Mucosa of gallbladder (tissue), 1 donor: Measurements from ENCODE around the gene IQCN. TPM values are rescaled to one million over a fixed set of nuclear protein-coding genes. Genes with fewer than 3 reads are reported as not detected.

Experiments used
- DNase-seq: peaks from one replicate; pipeline ENCODE4 v3.0.0-alpha.2; 2020; ENCODE audit warnings: low spot score
- total RNA-seq: library from RNA; stranded (reverse); gene quantifications from one replicate; pipeline ENCODE4 v1.2.1, GENCODE V29; 2021
- donor health status: DM: no; HTN: no; CAD: no.

Gene IQCN
- total RNA-seq, 1 donor from 2014 or later, result 2.9 TPM

- no peak for DNase-seq
These were observed 7.2 kb downstream of the IQCN start for GRCh38 chr19:18266771-18267686.

GRCh38 chr19:18265582-18265981 is 8.7 kb downstream of the IQCN start:
- no peak for DNase-seq

GRCh38 chr19:18264971-18265540 is 9.2 kb downstream of the IQCN start:
- no peak for DNase-seq

GRCh38 chr19:18264137-18264854 is 10.0 kb downstream of the IQCN start:
- DNase-seq, result no peak

GRCh38 chr19:18263324-18264136 is 10.7 kb downstream of the IQCN start:
- no peak for DNase-seq

- no peak for DNase-seq
These were observed 11.3 kb downstream of the IQCN start for GRCh38 chr19:18262917-18263316.

- DNase-seq, result no peak
These were observed 12.1 kb downstream of the IQCN start for GRCh38 chr19:18262144-18262543.

- DNase-seq, result no peak
These were observed 12.8 kb downstream of the IQCN start for GRCh38 chr19:18261474-18261873.

GRCh38 chr19:18259893-18260292 is 14.4 kb downstream of the IQCN start:
- DNase-seq, result no peak

- no peak for DNase-seq
These were observed 16.5 kb downstream of the IQCN start for GRCh38 chr19:18257503-18258470.

GRCh38 chr19:18254546-18255503 is 19.4 kb downstream of the IQCN start:
- no peak for DNase-seq

- DNase-seq, result peak; percentile 52
These were observed 20.5 kb downstream of the IQCN start for GRCh38 chr19:18253716-18254115.

GRCh38 chr19:18253130-18253529 is 21.1 kb downstream of the IQCN start:
- DNase-seq, result no peak

GRCh38 chr19:18252370-18252717 is 21.9 kb downstream of the IQCN start:
- DNase-seq, result no peak

- DNase-seq, result peak; percentile 74
These were observed 22.5 kb downstream of the IQCN start for GRCh38 chr19:18251587-18252369.

GRCh38 chr19:18249834-18250233 is 24.4 kb downstream of the IQCN start:
- DNase-seq, result no peak

- no peak for DNase-seq
These were observed 29.0 kb downstream of the IQCN start for GRCh38 chr19:18245297-18245696.

GRCh38 chr19:18239303-18239702 is 34.9 kb downstream of the IQCN start:
- DNase-seq, result no peak

- DNase-seq, result no peak
These were observed 40.1 kb downstream of the IQCN start for GRCh38 chr19:18234194-18234593.
